CD4-positive, alpha-beta T cell (primary cell): ENCODE results near the gene SHLD3. TPM values are rescaled to one million over a fixed set of nuclear protein-coding genes. Genes with fewer than 3 reads are reported as not detected.
"Not testable (repeated sequence)": the region's sequence is repeated elsewhere in the genome, so short reads cannot be mapped to it uniquely, and the experiment has no call there.

ENCODE experiments used
- ATAC-seq: fragments of 200-7000 bp; cut with Tn5 transposase; one replicate; pipeline ENCODE4 v1.10.0; 2022; ENCODE audit warnings: mild to moderate bottlenecking; ENCODE audit not compliant: poor library complexity
- CTCF ChIA-PET: fragments of 350-600 bp; sonication (Branson Sonifier 250); formaldehyde crosslinking; loops from one replicate; lab custom pipeline; 2021; ENCODE audit warnings: antibody characterized with exemption, inconsistent platforms; lab: Charles Lee
- POLR2A ChIA-PET: fragments of 350-600 bp; sonication (Branson Sonifier 250); formaldehyde crosslinking; loops from one replicate; lab custom pipeline; 2021; ENCODE audit warnings: antibody characterized with exemption, inconsistent platforms; lab: Charles Lee
- DNase-seq, 14 experiments: peaks; one replicate each; pipeline ENCODE4 v3.0.0-alpha.2; 2013 to 2020; ENCODE audit warnings: mixed read lengths in 2 of 14
- H3K27ac ChIP-seq, 2 donors: one replicate each; pipeline versions ENCODE4 v1.5.1 to v1.7.0; 2013; ENCODE audit warnings: low read length in 2 of 2, low read depth in 1 of 2, mild to moderate bottlenecking in 1 of 2
- H3K27me3 ChIP-seq, 2 experiments: 1 replicate in 1 of 2; 2 replicates in 1 of 2; pipeline versions ENCODE4 v1.6.1 to v1.7.0; 2013; ENCODE audit warnings: low read length in 2 of 2, control low read depth in 1 of 2, mild to moderate bottlenecking in 1 of 2, moderate library complexity in 1 of 2; ENCODE audit not compliant: insufficient read depth in 2 of 2, control insufficient read depth in 1 of 2
- H3K36me3 ChIP-seq: one replicate; pipeline ENCODE4 v1.6.1; 2013; ENCODE audit warnings: low read length, control low read depth; ENCODE audit not compliant: insufficient read depth
- H3K4me1 ChIP-seq: one replicate; pipeline ENCODE4 v1.6.1; 2013; ENCODE audit warnings: low read length, control low read depth; ENCODE audit not compliant: insufficient read depth
- H3K4me3 ChIP-seq: one replicate; pipeline ENCODE4 v1.5.1; 2013; ENCODE audit warnings: mild to moderate bottlenecking, low read length, moderate library complexity
- H3K9me3 ChIP-seq, 2 experiments: 1 replicate in 1 of 2; 2 replicates in 1 of 2; pipeline versions ENCODE4 v1.6.1 to v1.7.0; 2013; ENCODE audit warnings: low read length in 2 of 2, mild to moderate bottlenecking in 2 of 2, control low read depth in 1 of 2, moderate library complexity in 1 of 2; ENCODE audit not compliant: control insufficient read depth in 1 of 2, insufficient read depth in 1 of 2
- H3K27ac Mint-ChIP-seq: one replicate; pipeline ENCODE4 v1.8.0; 2020; ENCODE audit warnings: mixed read lengths
- H3K27me3 Mint-ChIP-seq: one replicate; pipeline ENCODE4 v1.8.0; 2021; ENCODE audit warnings: mixed read lengths
- H3K36me3 Mint-ChIP-seq: one replicate; pipeline ENCODE4 v1.8.0; 2021; ENCODE audit warnings: low read depth, mixed read lengths
- H3K4me1 Mint-ChIP-seq: one replicate; pipeline ENCODE4 v1.8.0; 2021; ENCODE audit warnings: low read depth, mixed read lengths
- H3K4me3 Mint-ChIP-seq: one replicate; pipeline ENCODE4 v1.8.0; 2020; ENCODE audit warnings: mild to moderate bottlenecking, mixed read lengths
- H3K9me3 Mint-ChIP-seq: one replicate; pipeline ENCODE4 v1.8.0; 2020; ENCODE audit warnings: mixed read lengths
- intact Hi-C, 2 experiments: fragments of 100-400 bp; cut with DNase I in 1 of 2; cut with micrococcal nuclease in 1 of 2; formaldehyde crosslinking; loops; one replicate each; pipeline versions ENCODE4 v1.15.1 to v1.9.0; 2023 to 2025; cut with DNase I, micrococcal nuclease
- total RNA-seq, 174 experiments: library from RNA in 2 of 174; stranded (reverse) in 2 of 174; gene quantifications; one replicate each; pipeline ENCODE4 v1.2.3 and lab custom pipeline; 2021 to 2026
- TF ChIP-seq, protein P1 (sequence below): fragments of 200-600 bp; IDR thresholded peaks from one replicate; pipeline ENCODE4 v1.8.0; 2022; ENCODE audit warnings: antibody characterized with exemption, mild to moderate bottlenecking

The SHLD3 gene
- total RNA-seq, 2 experiments from 2014 or later = 11.5 to 11.7 TPM

DNA sequence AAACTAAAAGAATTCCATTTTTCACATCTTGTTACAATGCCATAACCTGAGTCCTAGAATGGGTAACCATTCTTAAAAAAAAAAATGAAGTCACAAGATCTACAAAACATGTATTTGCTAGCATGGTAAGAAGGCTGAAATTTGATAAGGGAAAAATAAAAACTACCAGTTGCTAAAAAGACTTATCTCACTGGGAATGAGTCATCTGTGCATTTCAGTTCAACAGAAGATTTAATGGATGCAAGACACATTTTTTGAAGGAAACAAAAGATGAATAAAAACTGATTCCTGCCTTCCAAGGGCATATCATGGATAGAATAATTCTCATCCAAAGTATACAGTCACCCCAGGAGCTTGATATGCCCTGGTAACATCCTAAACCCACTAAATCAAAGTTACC, 49.9 kb downstream of the SHLD3 start:
- no peaks in the 10 kb centered on the region for H3K27me3 Mint-ChIP-seq
- ChIA-PET CTCF (interaction anchor here (0.5 kb wide), 1 partner anchor 181 kb away, joined by 3 read pairs; no protein-coding TSS in a partner anchor), POLR2A (no interaction called here)
- no peak overlapping the region for H3K4me3 Mint-ChIP-seq
- intact Hi-C loops = no loop called here
- H3K4me1 Mint-ChIP-seq = peaks cover 42% of the 10 kb centered on the region
- peaks cover 99% of the 10 kb centered on the region for H3K36me3 Mint-ChIP-seq
- peak overlapping the region; percentile 48 for H3K27ac Mint-ChIP-seq
- no peak overlapping the region for H3K27ac ChIP-seq
- peaks cover 4% of the 10 kb centered on the region for H3K4me1 ChIP-seq
- no peak for ATAC-seq
- peaks cover 68% of the 10 kb centered on the region for H3K36me3 ChIP-seq
- H3K27me3 ChIP-seq = no peaks in the 10 kb centered on the region
- no peak for DNase-seq
- TF ChIP-seq, protein P1, sequence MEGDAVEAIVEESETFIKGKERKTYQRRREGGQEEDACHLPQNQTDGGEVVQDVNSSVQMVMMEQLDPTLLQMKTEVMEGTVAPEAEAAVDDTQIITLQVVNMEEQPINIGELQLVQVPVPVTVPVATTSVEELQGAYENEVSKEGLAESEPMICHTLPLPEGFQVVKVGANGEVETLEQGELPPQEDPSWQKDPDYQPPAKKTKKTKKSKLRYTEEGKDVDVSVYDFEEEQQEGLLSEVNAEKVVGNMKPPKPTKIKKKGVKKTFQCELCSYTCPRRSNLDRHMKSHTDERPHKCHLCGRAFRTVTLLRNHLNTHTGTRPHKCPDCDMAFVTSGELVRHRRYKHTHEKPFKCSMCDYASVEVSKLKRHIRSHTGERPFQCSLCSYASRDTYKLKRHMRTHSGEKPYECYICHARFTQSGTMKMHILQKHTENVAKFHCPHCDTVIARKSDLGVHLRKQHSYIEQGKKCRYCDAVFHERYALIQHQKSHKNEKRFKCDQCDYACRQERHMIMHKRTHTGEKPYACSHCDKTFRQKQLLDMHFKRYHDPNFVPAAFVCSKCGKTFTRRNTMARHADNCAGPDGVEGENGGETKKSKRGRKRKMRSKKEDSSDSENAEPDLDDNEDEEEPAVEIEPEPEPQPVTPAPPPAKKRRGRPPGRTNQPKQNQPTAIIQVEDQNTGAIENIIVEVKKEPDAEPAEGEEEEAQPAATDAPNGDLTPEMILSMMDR = no peak
- no peak overlapping the region for H3K4me3 ChIP-seq
- H3K9me3 Mint-ChIP-seq = no peaks in the 10 kb centered on the region
- H3K9me3 ChIP-seq = no peaks in the 10 kb centered on the region

DNA sequence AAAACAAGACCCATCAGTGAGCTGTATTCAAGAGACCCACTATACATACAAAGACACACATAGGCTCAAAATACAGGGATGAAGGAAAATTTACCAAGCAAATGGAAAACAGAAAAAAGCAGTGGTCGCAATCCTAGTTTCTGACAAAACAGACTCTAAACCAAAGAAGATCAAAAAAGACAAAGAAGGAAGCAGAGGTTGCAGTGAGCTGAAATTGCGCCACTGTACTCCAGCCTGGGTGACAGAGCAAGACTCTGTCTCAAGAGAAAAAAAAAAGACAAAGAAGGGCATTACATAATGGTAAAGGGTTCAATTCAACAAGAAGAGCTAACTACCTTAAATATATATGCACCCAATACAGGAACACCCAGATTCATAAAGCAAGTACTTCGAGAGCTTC, 51.2 kb downstream of the SHLD3 start:
- intact Hi-C loops, H3K9me3 Mint-ChIP-seq, CTCF ChIA-PET, H3K9me3 ChIP-seq, H3K27me3 ChIP-seq, H3K27ac ChIP-seq, POLR2A ChIA-PET, H3K4me3 ChIP-seq, DNase-seq, H3K4me1 ChIP-seq, H3K27me3 Mint-ChIP-seq, ATAC-seq: not testable (repeated sequence)
- peaks cover 55% of the 10 kb centered on the region for H3K4me1 Mint-ChIP-seq
- H3K36me3 ChIP-seq = peaks cover 68% of the 10 kb centered on the region
- peak overlapping the region; percentile 35 for H3K4me3 Mint-ChIP-seq
- H3K27ac Mint-ChIP-seq = peak overlapping the region; percentile 73
- H3K36me3 Mint-ChIP-seq = peaks cover 99% of the 10 kb centered on the region

Other genes starting within 250 kb of the SHLD3 start
- gene ADAMTS6, start 143.1 kb upstream of the SHLD3 start, total RNA-seq = 1 to 10 TPM; 2.0 to 2.6 TPM
- 10 to 100 TPM; 14.4 to 16.8 TPM for gene CENPK, start 61.9 kb upstream of the SHLD3 start, total RNA-seq
- gene PPWD1, start 61.7 kb upstream of the SHLD3 start, total RNA-seq = 10 to 100 TPM; 88.0 to 89.2 TPM
- gene TRIM23, start 694 bp upstream of the SHLD3 start, total RNA-seq = 10 to 100 TPM; 24.0 to 30.6 TPM
- 10 to 100 TPM; 11.2 to 14.4 TPM for gene TRAPPC13, start within 50 bp of the SHLD3 start, total RNA-seq
- 10 to 100 TPM; 84.2 to 93.7 TPM for gene SGTB, start 97.1 kb downstream of the SHLD3 start, total RNA-seq
- gene NLN, start 97.2 kb downstream of the SHLD3 start, total RNA-seq = 1 to 10 TPM; 1.4 to 2.5 TPM